ENCODE data around the gene AZU1. TPM values are rescaled to one million over a fixed set of nuclear protein-coding genes. Genes with fewer than 3 reads are reported as not detected.
"Not testable (repeated sequence)": the region's sequence is repeated elsewhere in the genome, so short reads cannot be mapped to it uniquely, and the experiment has no call there.

Gene AZU1
- total RNA-seq, 1 experiment from 2014 or later = not detected

DNA sequence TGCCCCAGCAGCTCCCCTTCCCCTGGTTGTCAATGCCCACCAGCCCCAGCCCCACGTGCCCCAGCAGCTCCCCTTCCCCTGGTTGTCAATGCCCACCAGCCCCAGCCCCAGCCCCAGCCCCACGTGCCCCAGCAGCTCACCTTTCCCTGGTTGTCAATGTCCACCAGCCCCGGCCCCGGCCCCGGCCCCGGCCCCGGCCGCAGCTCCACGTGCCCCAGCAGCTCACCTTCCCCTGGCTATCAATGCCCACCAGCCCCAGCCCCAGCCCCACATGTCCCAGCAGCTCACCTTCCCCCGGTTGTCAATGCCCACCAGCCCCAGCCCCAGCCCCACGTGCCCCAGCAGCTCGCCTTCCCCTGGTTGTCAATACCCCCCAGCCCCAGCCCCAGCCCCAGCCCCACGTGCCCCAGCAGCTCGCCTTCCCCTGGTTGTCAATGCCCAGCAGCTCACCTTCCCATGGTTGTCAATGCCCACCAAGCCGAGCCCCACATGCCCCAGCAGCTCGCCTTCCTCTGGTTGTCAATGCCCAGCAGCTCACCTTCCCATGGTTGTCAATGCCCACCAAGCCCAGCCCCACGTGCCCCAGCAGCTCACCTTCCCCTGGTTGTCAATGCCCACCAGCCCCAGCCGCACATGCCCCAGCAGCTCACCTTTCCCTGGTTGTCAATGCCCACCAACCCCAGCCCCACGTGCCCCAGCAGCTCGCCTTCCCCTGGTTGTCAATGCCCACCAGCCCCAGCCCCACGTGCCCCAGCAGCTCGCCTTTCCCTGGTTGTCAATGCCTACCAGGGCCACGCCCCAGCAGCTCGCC, 51.3 kb downstream of the AZU1 start:
- POLR2A ChIA-PET = interaction anchor here (0.6 to 1.6 kb wide), 5 partner anchors 19 to 351 kb away, joined by 3 to 5 read pairs (median 4); partner anchors contain the start of genes BSG and RNU6-2
- H3K9ac ChIP-seq (ENCODE audit: low read length); CTCF ChIA-PET; H3K4me2 ChIP-seq (ENCODE audit: low read length); DNase-seq (ENCODE audit: low read depth, low spot score); H3K27ac ChIP-seq (ENCODE audit: low read depth, low read length); ATAC-seq; BruUV-seq (replicated peaks); H3K79me2 ChIP-seq (ENCODE audit: insufficient read depth, low read length); H2AFZ ChIP-seq (ENCODE audit: low read depth, low read length, poor library complexity, severe bottlenecking); H3K9me2 ChIP-seq (ENCODE audit: insufficient read depth); intact Hi-C loops (cut with micrococcal nuclease); H3K9me3 ChIP-seq (ENCODE audit: control insufficient read depth in 1 of 2, insufficient read depth in 1 of 2, low read depth in 1 of 2, low read length in 2 of 2); H3K27me3 ChIP-seq (ENCODE audit: insufficient read depth, low read length); H3K4me3 ChIP-seq (replicated peaks in 1 of 2; ENCODE audit: low read depth in 1 of 2, low read length in 2 of 2); H4K20me1 ChIP-seq (ENCODE audit: insufficient read depth): not testable (repeated sequence)
- RAD21 ChIA-PET (ENCODE audit: low non-redundant PET in 1 of 2, low total read pairs in 2 of 2, uncharacterized antibody in 2 of 2, unreplicated experiment in 2 of 2) = interaction anchor here in 1 of 2 experiments (0.7 kb wide), 1 partner anchor 140 kb away, joined by 5 read pairs; no protein-coding TSS in a partner anchor
- Histone ChIP-seq H3K36me3 (ENCODE audit: control insufficient read depth in 1 of 2, insufficient read depth in 2 of 2, low read length in 2 of 2) (peaks cover 0 to 13% of the 10 kb centered on the region in 2 experiments; a peak in 1 of 4 replicates), H3K4me1 (ENCODE audit: control insufficient read depth in 1 of 2, insufficient read depth in 2 of 2, low read length in 2 of 2) (peaks cover 8 to 11% of the 10 kb centered on the region in 2 experiments)

DNA sequence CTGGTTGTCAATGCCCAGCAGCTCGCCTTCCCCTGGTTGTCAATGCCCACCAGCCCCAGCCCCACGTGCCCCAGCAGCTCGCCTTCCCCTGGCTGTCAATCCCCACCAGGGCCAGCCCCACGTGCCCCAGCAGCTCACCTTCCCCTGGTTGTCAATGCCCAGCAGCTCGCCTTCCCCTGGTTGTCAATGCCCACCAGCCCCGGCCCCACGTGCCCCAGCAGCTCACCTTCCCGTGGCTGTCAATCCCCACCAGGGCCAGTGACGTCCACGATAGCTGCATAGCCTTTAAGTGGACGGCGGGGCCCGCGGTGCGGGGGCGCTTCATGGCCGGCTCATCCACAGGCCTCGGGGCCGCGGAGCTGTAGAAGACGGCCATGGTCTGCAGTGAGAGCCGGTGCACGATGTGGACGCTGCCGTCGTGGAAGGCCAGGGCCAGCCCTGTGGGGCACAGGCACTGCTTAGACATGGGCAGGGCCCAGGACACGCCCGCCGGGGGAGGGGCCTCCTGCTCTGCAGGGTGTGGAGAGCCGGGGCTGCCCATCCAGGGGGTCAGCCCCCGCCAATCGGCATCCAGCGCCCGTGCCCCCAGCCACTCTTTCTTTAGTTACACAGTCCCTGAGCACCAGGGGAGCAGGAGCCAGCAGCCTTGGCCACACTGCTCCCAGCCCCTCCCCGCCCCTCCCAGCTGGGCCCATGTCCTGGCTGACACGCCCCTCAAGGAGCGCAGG, 52.2 kb downstream of the AZU1 start:
- Histone ChIP-seq H3K9ac (ENCODE audit: low read length) (no peak overlapping the region), H3K9me2 (ENCODE audit: insufficient read depth) (no peaks in the 10 kb centered on the region), H3K9me3 (ENCODE audit: control insufficient read depth in 1 of 2, insufficient read depth in 1 of 2, low read depth in 1 of 2, low read length in 2 of 2) (no peaks in the 10 kb centered on the region), H3K27ac (ENCODE audit: low read depth, low read length) (no peak overlapping the region), H3K4me2 (ENCODE audit: low read length) (no peak overlapping the region), H3K4me3 (replicated peaks in 1 of 2; ENCODE audit: low read depth in 1 of 2, low read length in 2 of 2) (no peak overlapping the region), H4K20me1 (ENCODE audit: insufficient read depth) (no peaks in the 10 kb centered on the region), H3K27me3 (ENCODE audit: insufficient read depth, low read length) (no peaks in the 10 kb centered on the region), H2AFZ (ENCODE audit: low read depth, low read length, poor library complexity, severe bottlenecking) (no peak overlapping the region), H3K79me2 (ENCODE audit: insufficient read depth, low read length) (no peaks in the 10 kb centered on the region), H3K4me1 (ENCODE audit: control insufficient read depth in 1 of 2, insufficient read depth in 2 of 2, low read length in 2 of 2) (peaks cover 18 to 20% of the 10 kb centered on the region in 2 experiments), H3K36me3 (ENCODE audit: control insufficient read depth in 1 of 2, insufficient read depth in 2 of 2, low read length in 2 of 2) (peaks cover 0 to 13% of the 10 kb centered on the region in 2 experiments; a peak in 1 of 4 replicates)
- no TSS peak for BruUV-seq (replicated peaks)
- POLR2A ChIA-PET = interaction anchor here (0.7 to 1.6 kb wide), 2 partner anchors 142 to 308 kb away, joined by 3 to 4 read pairs; partner anchors contain the start of genes BSG and RNU6-2
- RAD21 ChIA-PET (ENCODE audit: low non-redundant PET in 1 of 2, low total read pairs in 2 of 2, uncharacterized antibody in 2 of 2, unreplicated experiment in 2 of 2) = interaction anchor here in 1 of 2 experiments (0.7 kb wide), 1 partner anchor 139 kb away, joined by 5 read pairs; no protein-coding TSS in a partner anchor
- DNase-seq (ENCODE audit: low read depth, low spot score) (no peak), ATAC-seq (no peak)
- CTCF ChIA-PET = no interaction called here
- intact Hi-C loops (cut with micrococcal nuclease) = no loop called here
- TF ChIP-seq ZFX (IDR thresholded peaks at IDR 0.05) = no peak
- TF ChIP-seq ELF1 (IDR thresholded peaks at IDR 0.05; ENCODE audit: borderline replicate concordance, low read depth) = no peak
- TF ChIP-seq SP1 (IDR thresholded peaks at IDR 0.05; ENCODE audit: low read depth) = no peak
- no peak for TF ChIP-seq EGR1 (IDR thresholded peaks at IDR 0.05; ENCODE audit: low read depth)
- TF ChIP-seq MAX (IDR thresholded peaks at IDR 0.05) = no peak
- TF ChIP-seq ZNF274 (IDR thresholded peaks at IDR 0.05; ENCODE audit: low read depth, low read length) = no peak
- no peak for TF ChIP-seq CBX3 (IDR thresholded peaks at IDR 0.05; ENCODE audit: low read depth)
- TF ChIP-seq ZBTB33 (IDR thresholded peaks at IDR 0.05; ENCODE audit: extremely low read depth, insufficient replicate concordance, low read length) = no peak
- TF ChIP-seq EZH2 (IDR thresholded peaks at IDR 0.05) = no peak
- no peak for TF ChIP-seq REST (IDR thresholded peaks at IDR 0.05; ENCODE audit: low read depth)
- no peak for TF ChIP-seq SIN3A (IDR thresholded peaks at IDR 0.05; ENCODE audit: low read depth)
- no peak for TF ChIP-seq FOSL1 (IDR thresholded peaks at IDR 0.05; ENCODE audit: low read depth)

All from HCT116 (cell line).